ENCODE measurements around the gene LRRC4B. TPM values are rescaled to one million over a fixed set of nuclear protein-coding genes. Genes with fewer than 3 reads are reported as not detected.

LRRC4B gene
- total RNA-seq, 1 donor from 2014 or later = not detected

DNA sequence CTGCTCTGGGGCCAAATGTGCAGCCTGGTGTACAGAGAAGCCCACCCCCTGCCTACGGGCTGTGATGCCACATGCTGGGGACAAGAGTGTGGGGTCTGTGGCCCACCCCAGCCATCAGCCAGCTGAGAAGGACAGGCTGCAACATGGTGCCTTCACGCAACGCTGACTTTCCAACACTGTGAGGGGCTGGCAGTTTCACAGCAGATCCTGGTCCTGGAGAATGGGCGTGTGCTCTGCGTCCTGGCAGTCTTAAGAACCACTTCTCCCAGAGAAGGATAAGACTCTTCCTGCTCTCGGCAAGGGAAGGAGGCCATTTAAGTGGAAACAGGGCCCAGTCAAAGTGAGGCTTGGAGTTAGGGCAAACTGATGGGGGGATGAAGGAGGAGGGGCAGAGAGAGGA is 4.6 kb downstream of the LRRC4B start:
- Mint-ChIP-seq H3K27ac (ENCODE audit: unreplicated experiment) (no peak overlapping the region), H3K27me3 (ENCODE audit: low read depth, unreplicated experiment) (no peaks in the 10 kb centered on the region), H3K4me1 (ENCODE audit: low read depth, unreplicated experiment) (no peaks in the 10 kb centered on the region), H3K4me3 (ENCODE audit: unreplicated experiment) (no peak overlapping the region), H3K36me3 (ENCODE audit: low read depth, unreplicated experiment) (no peaks in the 10 kb centered on the region), H3K9me3 (ENCODE audit: unreplicated experiment) (peaks cover 11% of the 10 kb centered on the region)
- H3K4me2 ChIP-seq (ENCODE audit: low read length) = no peak overlapping the region
- no peaks in the 10 kb centered on the region for H3K79me2 ChIP-seq (ENCODE audit: insufficient read depth, low read length)
- H3K27me3 ChIP-seq (ENCODE audit: insufficient read depth, low read length) = peaks cover 5% of the 10 kb centered on the region
- no peak overlapping the region for H3K27ac ChIP-seq (ENCODE audit: low read depth, low read length)
- no peaks in the 10 kb centered on the region for H3K4me1 ChIP-seq (ENCODE audit: insufficient read depth, low read length)
- H3K9ac ChIP-seq (ENCODE audit: low read length) = no peak overlapping the region
- no peak for FAIRE-seq
- H4K20me1 ChIP-seq (ENCODE audit: insufficient read depth, low read length) = no peaks in the 10 kb centered on the region
- DNase-seq (ENCODE audit: low read depth) = no peak
- no peak overlapping the region for H3K4me3 ChIP-seq (ENCODE audit: insufficient read depth, low read depth, low read length)
- no peaks in the 10 kb centered on the region for H3K36me3 ChIP-seq (ENCODE audit: insufficient read depth, low read length)
- TF ChIP-seq EZH2 (IDR thresholded peaks at IDR 0.05; ENCODE audit: insufficient read depth, low read length) = no peak
- TF ChIP-seq, protein P1, sequence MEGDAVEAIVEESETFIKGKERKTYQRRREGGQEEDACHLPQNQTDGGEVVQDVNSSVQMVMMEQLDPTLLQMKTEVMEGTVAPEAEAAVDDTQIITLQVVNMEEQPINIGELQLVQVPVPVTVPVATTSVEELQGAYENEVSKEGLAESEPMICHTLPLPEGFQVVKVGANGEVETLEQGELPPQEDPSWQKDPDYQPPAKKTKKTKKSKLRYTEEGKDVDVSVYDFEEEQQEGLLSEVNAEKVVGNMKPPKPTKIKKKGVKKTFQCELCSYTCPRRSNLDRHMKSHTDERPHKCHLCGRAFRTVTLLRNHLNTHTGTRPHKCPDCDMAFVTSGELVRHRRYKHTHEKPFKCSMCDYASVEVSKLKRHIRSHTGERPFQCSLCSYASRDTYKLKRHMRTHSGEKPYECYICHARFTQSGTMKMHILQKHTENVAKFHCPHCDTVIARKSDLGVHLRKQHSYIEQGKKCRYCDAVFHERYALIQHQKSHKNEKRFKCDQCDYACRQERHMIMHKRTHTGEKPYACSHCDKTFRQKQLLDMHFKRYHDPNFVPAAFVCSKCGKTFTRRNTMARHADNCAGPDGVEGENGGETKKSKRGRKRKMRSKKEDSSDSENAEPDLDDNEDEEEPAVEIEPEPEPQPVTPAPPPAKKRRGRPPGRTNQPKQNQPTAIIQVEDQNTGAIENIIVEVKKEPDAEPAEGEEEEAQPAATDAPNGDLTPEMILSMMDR (IDR thresholded peaks at IDR 0.05; ENCODE audit: insufficient read depth, low read depth, low read length) = no peak
- no peaks in the 10 kb centered on the region for H3K9me3 ChIP-seq (ENCODE audit: insufficient read depth, low read depth, low read length)
- H2AFZ ChIP-seq (ENCODE audit: low read depth, low read length) = no peak overlapping the region

DNA sequence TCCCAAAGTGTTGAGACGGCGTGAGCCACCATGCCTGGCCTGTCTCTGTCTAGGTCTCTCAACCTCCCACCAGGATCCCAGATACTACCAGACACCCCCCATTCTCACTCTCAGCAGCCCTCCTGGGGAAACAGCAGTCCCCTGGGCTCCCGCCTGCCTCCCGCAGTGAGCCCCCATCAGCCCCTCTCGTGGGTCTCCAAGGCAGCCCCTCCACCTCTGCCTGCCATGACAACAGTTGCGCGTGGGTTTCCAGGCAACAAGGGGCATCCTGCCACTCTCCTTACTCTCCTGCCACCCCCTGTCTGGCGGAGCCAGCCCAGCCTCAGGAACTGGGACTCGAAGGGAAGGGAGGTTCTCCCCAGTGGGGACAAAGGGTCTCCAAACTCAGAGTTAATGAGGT is 5.2 kb downstream of the LRRC4B start:
- H3K27me3 ChIP-seq (ENCODE audit: insufficient read depth, low read length) = peaks cover 5% of the 10 kb centered on the region
- no peaks in the 10 kb centered on the region for H3K9me3 ChIP-seq (ENCODE audit: insufficient read depth, low read depth, low read length)
- H4K20me1 ChIP-seq (ENCODE audit: insufficient read depth, low read length) = no peaks in the 10 kb centered on the region
- Mint-ChIP-seq H3K36me3 (ENCODE audit: low read depth, unreplicated experiment) (no peaks in the 10 kb centered on the region), H3K9me3 (ENCODE audit: unreplicated experiment) (peaks cover 12% of the 10 kb centered on the region), H3K4me3 (ENCODE audit: unreplicated experiment) (no peak overlapping the region), H3K4me1 (ENCODE audit: low read depth, unreplicated experiment) (no peaks in the 10 kb centered on the region), H3K27ac (ENCODE audit: unreplicated experiment) (no peak overlapping the region), H3K27me3 (ENCODE audit: low read depth, unreplicated experiment) (no peaks in the 10 kb centered on the region)
- no peak overlapping the region for H2AFZ ChIP-seq (ENCODE audit: low read depth, low read length)
- FAIRE-seq (no peak), DNase-seq (ENCODE audit: low read depth) (no peak)
- H3K36me3 ChIP-seq (ENCODE audit: insufficient read depth, low read length) = no peaks in the 10 kb centered on the region
- TF ChIP-seq EZH2 (IDR thresholded peaks at IDR 0.05; ENCODE audit: insufficient read depth, low read length) = no peak
- TF ChIP-seq, protein P1 (IDR thresholded peaks at IDR 0.05; ENCODE audit: insufficient read depth, low read depth, low read length) = no peak
- H3K4me1 ChIP-seq (ENCODE audit: insufficient read depth, low read length) = no peaks in the 10 kb centered on the region
- H3K4me2 ChIP-seq (ENCODE audit: low read length) = no peak overlapping the region
- no peak overlapping the region for H3K27ac ChIP-seq (ENCODE audit: low read depth, low read length)
- H3K79me2 ChIP-seq (ENCODE audit: insufficient read depth, low read length) = no peaks in the 10 kb centered on the region
- H3K9ac ChIP-seq (ENCODE audit: low read length) = no peak overlapping the region
- H3K4me3 ChIP-seq (ENCODE audit: insufficient read depth, low read depth, low read length) = no peak overlapping the region

DNA sequence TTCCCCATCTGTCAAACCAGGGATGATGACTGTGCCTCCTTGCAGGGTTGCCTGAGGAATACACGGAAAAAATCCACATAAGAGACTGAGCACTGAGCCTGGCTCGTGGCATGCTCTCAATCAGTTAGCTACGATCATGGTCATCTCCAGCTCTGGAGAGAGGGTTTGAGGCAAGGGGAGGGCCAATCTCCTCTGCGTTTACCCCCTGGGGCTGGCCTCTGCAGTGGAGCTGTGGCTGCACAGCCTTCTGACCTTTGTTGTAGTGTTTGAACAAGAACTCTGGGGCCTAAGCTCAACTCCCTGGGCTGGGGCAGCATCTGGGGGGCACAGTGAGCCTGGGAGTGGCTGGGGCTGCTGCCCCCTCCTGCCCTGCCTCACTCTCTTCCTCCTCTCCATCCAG is 5.9 kb downstream of the LRRC4B start:
- no peaks in the 10 kb centered on the region for H3K9me3 ChIP-seq (ENCODE audit: insufficient read depth, low read depth, low read length)
- TF ChIP-seq EZH2 (IDR thresholded peaks at IDR 0.05; ENCODE audit: insufficient read depth, low read length) = no peak
- TF ChIP-seq, protein P1 (IDR thresholded peaks at IDR 0.05; ENCODE audit: insufficient read depth, low read depth, low read length) = no peak
- Mint-ChIP-seq H3K27ac (ENCODE audit: unreplicated experiment) (no peak overlapping the region), H3K4me3 (ENCODE audit: unreplicated experiment) (no peak overlapping the region), H3K9me3 (ENCODE audit: unreplicated experiment) (peaks cover 12% of the 10 kb centered on the region), H3K36me3 (ENCODE audit: low read depth, unreplicated experiment) (no peaks in the 10 kb centered on the region), H3K4me1 (ENCODE audit: low read depth, unreplicated experiment) (no peaks in the 10 kb centered on the region), H3K27me3 (ENCODE audit: low read depth, unreplicated experiment) (no peaks in the 10 kb centered on the region)
- no peaks in the 10 kb centered on the region for H3K79me2 ChIP-seq (ENCODE audit: insufficient read depth, low read length)
- FAIRE-seq = no peak
- no peak overlapping the region for H3K4me3 ChIP-seq (ENCODE audit: insufficient read depth, low read depth, low read length)
- H3K27me3 ChIP-seq (ENCODE audit: insufficient read depth, low read length) = peaks cover 5% of the 10 kb centered on the region
- no peak overlapping the region for H2AFZ ChIP-seq (ENCODE audit: low read depth, low read length)
- no peak overlapping the region for H3K9ac ChIP-seq (ENCODE audit: low read length)
- H4K20me1 ChIP-seq (ENCODE audit: insufficient read depth, low read length) = no peaks in the 10 kb centered on the region
- H3K4me1 ChIP-seq (ENCODE audit: insufficient read depth, low read length) = no peaks in the 10 kb centered on the region
- H3K27ac ChIP-seq (ENCODE audit: low read depth, low read length) = no peak overlapping the region
- H3K4me2 ChIP-seq (ENCODE audit: low read length) = no peak overlapping the region
- no peaks in the 10 kb centered on the region for H3K36me3 ChIP-seq (ENCODE audit: insufficient read depth, low read length)
- no peak for DNase-seq (ENCODE audit: low read depth)

All from astrocyte (in vitro differentiated cells and primary cell).